Left cardiac atrium (tissue), 4 donors: ENCODE measurements around the gene SMIM43. TPM values are rescaled to one million over a fixed set of nuclear protein-coding genes. Genes with fewer than 3 reads are reported as not detected.

Source experiments
- ATAC-seq, 2 donors: fragments of 200-7000 bp; cut with Tn5 transposase; one replicate each; pipeline ENCODE4 v1.9.1; 2020; ENCODE audit warnings: mild to moderate bottlenecking in 2 of 2, moderate library complexity in 2 of 2
- DNase-seq: peaks from one replicate; pipeline ENCODE4 v3.0.0-alpha.2; 2020
- intact Hi-C, 2 donors: fragments of 100-400 bp; cut with DNase I; formaldehyde crosslinking; loops; one replicate each; pipeline versions ENCODE4 v1.14.1 to v1.15.1; 2022 to 2023
- long read RNA-seq: library from polyadenylated mRNA; unstranded; transcript quantifications from one replicate; pipeline ENCODE4 v2.0.0, GENCODE V29; 2021
- total RNA-seq, 2 donors: library from RNA; stranded (reverse); fragmentation: NEBNext Ultra II Directional; extraction: Animal tissue kit (Norgen Biotek cat#: 25700); gene quantifications; one replicate each; pipeline ENCODE4 v1.2.1, GENCODE V29; 2021
- donor health status: DM: no; HTN: yes; CAD: no.
- donor health status: DM: no; HTN: yes; CAD: no; lungs with severe emphysema.
- donor health status: DM: yes; HTN: yes; CAD: no.
- donor health status: Dilated cardiomyopathy.

SMIM43 gene
- not detected for total RNA-seq
- long read RNA-seq, partial matches to known transcripts: 0 of 1 reads
- long read RNA-seq, other reads (novel, unspliced or antisense): 1 of 1 reads

GRCh38 chr4:121764702-121765367 is at the start of gene SMIM43:
SMIM43 (minus strand) TSS chr4:121765164; CDS start chr4:121765105, 59 bp downstream.
- DNase-seq: no peak
- ATAC-seq: peak; percentile 41 to 43
- intact Hi-C loops: no loop called here

- ATAC-seq (no peak), DNase-seq (no peak)
- intact Hi-C loops: no loop called here
These were observed 49.8 kb upstream of the SMIM43 start for GRCh38 chr4:121814756-121815155.

GRCh38 chr4:121811122-121811521 is 46.2 kb upstream of the SMIM43 start:
- no peak for ATAC-seq
- intact Hi-C loops: no loop called here
- no peak for DNase-seq

- ATAC-seq (no peak), DNase-seq (no peak)
- intact Hi-C loops: no loop called here
These were observed 41.4 kb upstream of the SMIM43 start for GRCh38 chr4:121806411-121806810.

GRCh38 chr4:121801715-121802075 is 36.7 kb upstream of the SMIM43 start:
- DNase-seq (no peak), ATAC-seq (no peak)
- intact Hi-C loops: loop anchor here in 1 of 2 donors (5.0 kb wide), 1 partner anchor 104 kb away; the partner anchor contains the start of gene ANXA5

GRCh38 chr4:121800961-121801714 is 36.2 kb upstream of the SMIM43 start, which contains the start of gene EXOSC9:
EXOSC9 (plus strand) TSS chr4:121801323; CDS start chr4:121801425, 102 bp downstream.
- DNase-seq: peak; percentile 94
- ATAC-seq: peak; percentile 97 to 98
- intact Hi-C loops: loop anchor here in 1 of 2 donors (5.0 kb wide), 1 partner anchor 104 kb away; the partner anchor contains the start of gene ANXA5

GRCh38 chr4:121800638-121800960 is 35.6 kb upstream of the SMIM43 start:
- ATAC-seq (peak; percentile 35 to 43), DNase-seq (no peak)
- intact Hi-C loops: loop anchor here in 1 of 2 donors (5.0 kb wide), 1 partner anchor 103 kb away; the partner anchor contains the start of gene ANXA5

- intact Hi-C loops: loop anchor here in 1 of 2 donors (5.0 kb wide), 1 partner anchor 103 kb away; the partner anchor contains the start of gene ANXA5
- no peak for DNase-seq
- ATAC-seq: no peak
These were observed 35.0 kb upstream of the SMIM43 start for GRCh38 chr4:121799867-121800501.

GRCh38 chr4:121799208-121799823 is 34.4 kb upstream of the SMIM43 start:
- ATAC-seq (no peak), DNase-seq (no peak)
- intact Hi-C loops: no loop called here

GRCh38 chr4:121796283-121796682 is 31.3 kb upstream of the SMIM43 start:
- intact Hi-C loops: no loop called here
- no peak for ATAC-seq
- DNase-seq: no peak

GRCh38 chr4:121794505-121795188 is 29.7 kb upstream of the SMIM43 start:
- intact Hi-C loops: no loop called here
- DNase-seq (no peak), ATAC-seq (peak in 1 of 2 donors; percentile 32)

- intact Hi-C loops: no loop called here
- DNase-seq (no peak), ATAC-seq (no peak)
These were observed 28.0 kb upstream of the SMIM43 start for GRCh38 chr4:121792966-121793365.

- intact Hi-C loops: no loop called here
- DNase-seq: no peak
- no peak for ATAC-seq
These were observed 26.5 kb upstream of the SMIM43 start for GRCh38 chr4:121791481-121791880.

- intact Hi-C loops: no loop called here
- ATAC-seq (no peak), DNase-seq (no peak)
These were observed 26.0 kb upstream of the SMIM43 start for GRCh38 chr4:121790976-121791375.

GRCh38 chr4:121789960-121790829 is 25.2 kb upstream of the SMIM43 start:
- ATAC-seq: no peak
- intact Hi-C loops: no loop called here
- DNase-seq: no peak

- DNase-seq (no peak), ATAC-seq (no peak)
- intact Hi-C loops: no loop called here
These were observed 24.5 kb upstream of the SMIM43 start for GRCh38 chr4:121789455-121789854.

- DNase-seq (no peak), ATAC-seq (no peak)
- intact Hi-C loops: no loop called here
These were observed 23.9 kb upstream of the SMIM43 start for GRCh38 chr4:121788896-121789295.

- no peak for ATAC-seq
- intact Hi-C loops: no loop called here
- no peak for DNase-seq
These were observed 21.3 kb upstream of the SMIM43 start for GRCh38 chr4:121786221-121786620.
